Mesenteric fat pad (tissue), 1 donor: ENCODE data around the gene KIAA1671. TPM values are rescaled to one million over a fixed set of nuclear protein-coding genes. Genes with fewer than 3 reads are reported as not detected.

Experiments
- DNase-seq: peaks from one replicate; pipeline ENCODE4 v3.0.0-alpha.2; 2020; ENCODE audit warnings: low spot score
- total RNA-seq: library from RNA; stranded (reverse); fragmentation: NEBNext Ultra II Directional; extraction: Animal tissue kit (Norgen Biotek cat#: 25700); gene quantifications from one replicate; pipeline ENCODE4 v1.2.1, GENCODE V29; 2021
- donor health status: DM: yes; HTN: yes; CAD: no.

Gene KIAA1671
- total RNA-seq, 1 donor from 2014 or later, result 14.9 TPM

DNA sequence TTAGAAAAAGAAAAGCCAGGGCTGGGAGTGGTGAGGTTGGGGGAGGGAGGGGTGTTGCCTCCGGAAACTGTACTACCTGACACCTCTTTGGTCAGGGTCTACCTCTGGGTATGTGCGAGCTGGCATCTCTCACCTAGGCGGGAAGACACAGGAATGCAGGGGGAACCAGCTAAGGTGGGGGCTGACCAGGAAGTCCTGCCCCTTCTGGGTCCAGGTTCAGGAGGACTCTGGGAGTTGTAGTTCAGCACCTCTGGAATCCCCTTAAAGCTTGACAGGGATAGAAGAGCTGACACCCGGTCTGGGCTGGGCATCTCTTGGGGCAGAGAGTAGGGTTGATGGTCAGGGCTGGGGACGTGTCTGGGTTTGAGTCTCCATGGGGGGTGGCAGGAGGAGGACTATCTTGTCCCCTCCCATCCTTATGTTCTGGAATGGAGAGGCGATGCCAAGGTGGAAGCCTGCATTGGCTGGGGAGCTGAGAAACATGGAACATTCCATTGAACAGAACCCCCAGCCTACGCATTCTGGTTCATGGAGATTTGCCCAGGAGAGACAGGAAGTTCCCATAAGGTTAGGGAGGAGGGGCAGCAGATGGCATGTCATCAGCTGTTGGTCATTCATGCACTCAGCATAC lies 2.1 kb upstream of the KIAA1671 start:
- DNase-seq, result no peak

DNA sequence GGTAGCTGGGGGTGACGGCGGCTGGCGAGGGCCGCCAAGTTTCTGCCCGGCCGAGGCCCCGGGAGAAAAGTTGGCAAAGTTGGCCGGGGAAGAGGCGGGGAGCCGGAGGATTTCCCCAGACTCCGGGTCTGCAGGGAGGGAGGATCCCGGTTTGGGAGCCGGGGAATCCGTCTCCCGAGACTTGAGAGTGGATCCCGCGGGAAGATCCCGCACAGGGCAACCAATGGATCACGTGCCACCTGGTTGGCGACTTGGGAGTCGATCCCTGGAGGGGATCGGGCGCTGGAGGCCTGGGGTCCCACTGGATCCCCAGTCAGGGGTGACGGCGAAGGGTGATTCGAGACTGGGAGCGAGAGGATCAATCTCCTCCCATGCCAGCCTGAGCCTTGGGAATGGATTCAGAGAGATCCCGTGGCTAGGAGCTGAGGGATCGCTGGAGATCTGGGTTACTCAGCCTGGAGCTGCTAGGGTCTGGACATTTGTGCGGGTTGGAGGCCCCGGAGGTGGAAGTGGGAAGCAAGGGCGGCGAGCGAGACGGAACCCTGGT lies 394 bp downstream of the KIAA1671 start:
- no peak for DNase-seq

DNA sequence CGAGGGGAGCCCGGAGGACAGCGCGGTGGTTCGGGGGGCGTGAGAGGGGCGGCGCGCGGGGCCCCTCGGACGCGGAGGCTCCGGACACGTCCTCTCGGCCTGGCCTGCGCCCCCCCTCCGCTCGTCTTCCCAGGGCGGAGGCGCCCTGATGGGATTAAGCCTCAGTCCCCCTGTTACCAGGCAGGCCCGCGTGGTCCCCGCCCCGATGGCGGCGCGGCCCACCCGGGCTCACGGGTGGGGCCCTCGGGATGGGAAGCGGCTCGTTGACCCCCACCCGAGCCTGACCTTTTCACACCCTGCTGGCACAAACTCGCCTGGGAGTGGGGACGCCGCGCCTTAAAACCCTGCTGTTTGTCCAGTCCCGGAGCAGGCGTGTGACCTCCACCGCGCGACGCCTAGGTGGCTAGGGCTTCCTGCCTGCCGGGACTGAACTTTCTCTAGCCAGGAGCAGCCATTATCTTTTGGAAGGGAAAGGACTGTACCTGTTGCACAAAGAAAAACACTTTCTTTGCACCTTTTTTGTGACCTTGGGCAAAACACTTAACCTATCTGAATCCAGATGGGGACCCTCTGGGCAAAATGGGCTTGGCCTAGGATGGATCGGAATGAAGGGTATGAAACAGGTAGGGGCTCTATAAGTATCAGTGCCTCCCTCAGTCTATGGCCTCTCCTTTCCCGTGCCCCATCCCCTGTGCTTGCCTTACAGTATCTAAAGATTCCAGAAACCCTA lies 1.0 kb downstream of the KIAA1671 start:
- DNase-seq, result no peak

DNA sequence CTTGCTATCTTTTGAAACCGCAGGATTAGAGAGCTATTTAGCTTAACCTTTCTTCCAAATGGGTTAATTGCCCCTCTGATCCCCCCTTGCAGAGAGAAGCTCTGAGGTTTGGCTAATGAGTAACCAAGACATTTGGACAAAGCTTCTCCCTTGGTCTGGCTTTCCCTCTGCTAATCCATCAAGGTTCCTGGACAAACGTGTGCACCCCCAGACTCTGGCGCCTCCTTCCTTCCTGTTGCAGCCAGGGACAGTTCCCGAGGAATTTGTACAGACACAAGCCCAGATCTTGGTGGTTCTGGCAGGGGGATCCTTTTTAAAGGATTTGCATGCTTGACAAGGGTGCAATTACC lies 1.6 kb downstream of the KIAA1671 start:
- no peak for DNase-seq

DNA sequence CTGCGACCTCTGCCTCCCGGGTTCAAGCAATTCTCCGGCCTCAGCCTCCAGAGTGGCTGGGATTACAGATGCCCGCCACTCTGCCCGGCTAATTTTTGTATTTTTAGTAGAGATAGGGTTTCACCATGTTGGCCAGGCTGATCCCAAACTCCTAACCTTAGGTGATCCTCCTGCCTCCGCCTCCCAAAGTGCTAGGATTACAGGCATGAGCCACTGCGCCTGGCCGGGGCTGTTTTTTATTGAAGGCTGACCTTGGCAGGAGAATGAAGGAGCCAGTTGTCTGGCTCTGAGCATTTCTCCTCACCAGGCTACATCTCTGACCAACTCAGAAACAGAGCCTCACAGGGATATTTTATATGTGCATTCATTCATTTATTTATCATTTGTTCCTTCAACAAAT lies 2.3 kb downstream of the KIAA1671 start:
- no peak for DNase-seq

DNA sequence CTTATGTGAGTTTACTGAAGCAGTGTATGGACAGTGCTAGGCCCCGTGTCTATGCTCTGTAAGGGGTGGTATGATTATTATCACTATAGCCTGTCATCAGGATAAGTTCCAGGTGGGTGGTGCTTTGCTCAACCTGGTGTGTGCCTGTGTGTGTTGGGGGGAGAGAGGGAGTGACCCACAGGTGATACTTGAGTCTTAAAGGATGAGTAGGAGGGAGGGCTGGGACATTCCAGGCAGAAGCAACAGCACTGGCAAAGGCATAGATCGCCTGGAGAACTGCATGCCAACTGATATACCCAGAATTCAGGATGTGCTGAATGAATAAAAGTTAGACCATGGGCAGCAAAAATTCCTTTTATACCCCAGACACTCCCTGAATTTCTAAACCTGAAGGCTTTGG lies 4.5 kb downstream of the KIAA1671 start:
- DNase-seq, result no peak

DNA sequence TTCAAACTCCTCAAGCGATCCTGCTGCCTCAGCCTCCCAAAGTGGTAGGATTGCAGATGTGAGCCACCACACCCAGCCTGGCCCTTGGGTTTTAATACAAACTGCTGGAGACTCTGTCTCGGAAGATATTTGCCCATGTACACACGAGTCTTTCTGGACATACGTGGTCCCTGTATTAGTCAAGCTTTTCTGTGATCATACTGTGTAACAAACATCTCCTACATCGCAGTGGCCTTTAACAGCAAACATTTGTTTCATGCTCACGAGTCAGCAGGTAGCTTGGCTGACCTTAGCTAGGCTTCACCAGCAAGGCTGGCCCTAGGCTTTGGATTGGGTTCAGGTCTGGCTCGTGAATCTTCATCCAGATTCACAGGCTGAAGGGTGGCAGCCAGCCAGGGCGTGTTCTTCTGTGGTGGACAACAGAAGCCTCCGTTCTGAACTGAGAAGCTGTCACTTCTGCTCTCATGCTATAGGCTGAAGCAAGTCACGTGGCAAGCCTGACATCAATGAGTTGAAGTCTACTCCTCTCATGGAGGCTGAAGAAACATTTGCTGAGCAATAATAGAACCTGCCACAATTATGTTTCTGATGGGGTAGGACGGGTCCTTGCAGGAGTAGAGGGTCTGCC lies 8.8 kb downstream of the KIAA1671 start:
- no peak for DNase-seq

DNA sequence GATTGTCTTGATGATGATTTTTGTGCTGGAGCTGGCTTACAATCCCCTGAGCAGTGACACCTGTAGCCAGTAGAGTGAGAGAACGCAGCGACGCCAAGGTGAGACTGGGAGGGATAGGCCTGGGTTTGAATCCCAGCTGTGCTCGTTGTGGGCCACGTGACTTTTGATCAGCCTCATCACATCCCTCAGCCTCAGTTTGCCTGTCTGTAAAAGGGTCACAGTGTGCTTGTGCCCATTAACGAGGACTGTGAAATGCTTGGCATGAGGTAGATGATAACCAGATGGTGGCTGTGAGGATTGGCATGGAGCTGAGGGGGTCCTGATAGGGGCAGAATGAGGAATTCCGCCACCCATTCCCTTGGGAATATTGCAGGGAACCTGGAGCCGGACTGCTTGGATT lies 9.6 kb downstream of the KIAA1671 start:
- no peak for DNase-seq

DNA sequence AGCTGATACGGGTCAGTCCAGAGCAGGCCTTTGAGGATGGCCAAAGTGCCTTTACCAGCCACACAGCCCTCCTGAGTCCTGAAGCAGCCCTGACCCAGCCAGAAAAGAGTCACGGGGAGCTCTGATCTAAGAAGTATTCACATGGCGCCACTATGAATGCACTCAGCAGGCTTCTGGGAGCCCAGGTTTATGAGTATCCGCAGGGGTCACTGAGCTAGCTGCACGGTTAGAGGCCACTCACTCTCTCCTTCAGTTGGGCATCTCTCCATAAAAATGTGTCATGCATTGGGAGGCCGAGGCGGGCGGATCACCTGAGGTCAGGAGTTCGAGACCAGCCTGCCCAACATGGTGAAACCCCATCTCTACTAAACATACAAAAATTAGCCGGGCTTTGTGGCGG lies 10.3 kb downstream of the KIAA1671 start:
- no peak for DNase-seq

DNA sequence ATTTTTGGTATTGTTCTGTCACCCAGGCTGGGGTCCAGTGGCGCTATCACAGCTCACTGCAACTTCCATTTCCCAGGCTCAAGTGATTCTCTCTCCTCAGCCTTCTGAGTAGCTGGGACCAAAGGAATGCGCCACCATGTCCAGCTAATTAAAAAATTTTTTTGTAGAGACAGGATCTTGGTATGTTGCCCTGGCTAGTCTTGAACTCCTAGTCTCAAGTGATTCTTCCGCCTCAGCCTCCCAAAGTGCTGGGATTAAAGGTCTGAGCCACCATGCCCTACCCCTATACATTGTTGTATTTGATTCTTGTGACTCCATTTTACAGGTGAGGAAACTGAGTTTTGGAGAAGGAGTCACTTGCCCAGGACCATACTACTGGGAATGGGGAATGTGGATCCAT lies 11.9 kb downstream of the KIAA1671 start:
- DNase-seq, result no peak

DNA sequence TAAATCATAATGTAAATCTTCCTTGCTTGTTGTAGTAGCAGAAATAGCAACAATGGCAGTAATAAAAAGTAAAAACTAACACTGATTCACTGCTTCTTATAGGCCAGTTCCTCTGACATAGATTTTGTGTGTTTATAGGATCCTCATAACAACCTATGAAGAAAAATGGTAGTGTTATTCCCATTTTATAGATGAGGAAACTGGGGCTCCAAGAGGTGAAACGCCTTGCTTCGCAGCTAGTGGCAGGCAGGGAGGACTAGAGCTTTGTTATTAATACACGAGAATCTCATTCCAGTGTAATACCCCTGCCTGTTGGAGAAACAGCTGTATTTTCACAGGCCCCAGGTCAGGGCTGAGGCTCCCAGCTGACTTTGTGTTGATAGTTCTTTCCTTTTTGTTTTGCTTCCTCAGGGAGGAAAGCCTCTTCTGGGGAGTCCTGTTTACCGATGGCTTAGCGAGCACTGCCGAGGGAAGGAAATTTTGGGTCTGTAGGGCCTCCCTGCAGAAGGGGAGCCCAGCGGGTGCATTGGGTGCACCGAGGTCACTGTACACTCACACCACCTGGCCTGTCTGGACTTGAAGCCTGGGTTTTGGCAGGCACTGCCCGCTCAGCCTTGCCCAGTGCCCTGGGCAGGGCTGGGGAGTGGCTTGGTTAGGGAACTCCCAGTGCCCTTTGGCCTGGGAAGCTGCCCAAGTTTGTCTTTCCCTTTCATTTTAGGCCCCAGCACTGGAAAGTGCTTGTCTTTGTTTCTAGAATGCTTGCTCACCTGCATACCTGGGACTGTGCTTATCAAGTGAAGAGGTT lies 13.5 kb downstream of the KIAA1671 start:
- no peak for DNase-seq

DNA sequence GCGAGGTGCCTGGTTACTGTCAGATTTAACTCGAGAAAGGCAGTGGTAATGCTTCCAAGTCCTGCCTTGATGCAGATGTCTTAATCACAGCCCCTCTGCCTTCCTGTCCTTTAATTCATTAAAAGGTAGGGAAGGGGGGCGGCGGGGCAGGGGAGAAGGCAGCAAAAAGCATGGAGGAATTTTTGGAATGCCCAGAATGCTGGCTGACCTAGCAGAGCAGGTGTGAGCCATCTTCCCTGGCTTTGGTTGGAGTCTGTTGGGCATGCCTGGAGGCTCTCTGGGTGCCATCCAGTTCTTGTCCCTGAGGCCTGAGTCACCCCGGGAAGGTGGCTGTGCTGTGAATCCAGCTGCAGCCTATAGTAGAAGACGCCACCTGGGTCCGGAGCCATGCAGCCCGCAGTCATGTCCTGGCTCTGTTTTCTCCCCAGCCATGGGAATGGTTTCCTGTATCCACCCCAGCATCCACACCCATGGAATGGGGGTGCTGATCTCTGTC lies 15.6 kb downstream of the KIAA1671 start:
- DNase-seq, result no peak

DNA sequence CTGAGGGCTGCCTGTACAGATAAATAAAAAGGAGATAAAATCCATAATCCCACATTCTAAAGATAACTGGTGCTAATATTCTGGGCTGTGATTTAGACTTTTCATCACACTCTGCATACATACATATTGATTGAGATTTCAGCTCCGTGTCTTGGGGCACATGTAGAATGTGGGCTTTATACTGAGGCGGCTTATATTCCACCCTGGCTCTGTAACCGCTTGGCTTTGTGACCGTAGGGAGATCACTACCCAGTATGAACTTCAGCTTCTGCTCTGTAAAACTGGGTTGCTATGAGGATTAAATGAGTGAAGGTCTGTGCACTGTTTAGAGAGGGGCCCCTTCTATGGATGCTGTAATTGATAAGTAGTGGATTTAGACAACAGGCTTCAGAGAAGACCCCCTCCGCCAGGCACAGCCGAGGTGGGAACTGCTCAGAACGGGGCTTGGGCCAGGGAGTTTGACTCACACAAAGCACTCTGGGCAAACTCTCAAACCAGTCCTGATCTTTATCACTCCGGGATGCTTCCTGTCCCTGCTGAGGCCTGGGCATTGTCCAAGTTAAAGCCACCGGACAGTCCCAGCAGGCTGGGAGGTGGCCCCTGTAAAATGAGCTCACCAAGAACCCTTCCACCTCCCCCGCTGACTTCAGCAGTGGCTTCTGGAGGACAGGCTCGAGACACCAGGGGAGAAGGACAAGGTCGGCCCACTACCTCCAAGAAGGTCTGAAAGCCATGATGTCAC lies 17.2 kb downstream of the KIAA1671 start:
- no peak for DNase-seq

DNA sequence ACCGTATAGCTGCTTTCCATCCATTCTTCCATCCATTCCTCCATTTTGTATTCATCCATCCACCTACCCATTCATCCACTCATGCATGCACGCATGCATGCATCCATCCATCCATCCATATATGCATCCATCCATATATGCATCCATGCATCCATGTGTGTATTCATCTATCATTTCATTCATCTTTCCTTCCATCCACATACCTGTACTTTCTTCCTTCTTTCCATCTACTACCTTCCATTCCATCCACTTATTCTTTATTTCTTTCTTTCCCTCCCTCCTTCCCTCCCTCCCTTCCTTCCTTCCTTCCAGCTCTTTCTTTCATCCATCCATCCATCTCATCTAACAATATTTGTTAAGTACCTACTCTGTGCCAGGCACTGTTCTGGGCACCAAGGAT lies 19.9 kb downstream of the KIAA1671 start:
- no peak for DNase-seq

DNA sequence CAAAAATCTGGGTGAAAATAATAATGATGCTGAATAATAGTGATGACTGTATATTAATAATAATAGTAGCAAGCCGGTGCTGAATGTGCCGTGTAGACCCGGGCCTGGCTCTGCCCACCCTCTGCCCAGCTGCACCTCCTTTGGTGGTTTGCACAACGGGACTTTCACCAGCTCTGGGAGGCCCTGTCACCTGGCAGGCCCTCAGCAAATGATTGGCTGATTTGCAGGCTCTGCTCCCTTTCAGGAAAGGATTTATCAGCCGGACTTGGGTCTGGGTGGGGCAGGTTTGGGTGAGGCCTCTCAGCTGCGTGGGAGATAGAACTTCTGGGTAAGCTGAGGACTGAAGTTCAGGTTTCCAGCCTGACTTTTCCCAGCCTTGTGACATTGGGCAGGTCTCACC lies 21.4 kb downstream of the KIAA1671 start:
- DNase-seq, result no peak

DNA sequence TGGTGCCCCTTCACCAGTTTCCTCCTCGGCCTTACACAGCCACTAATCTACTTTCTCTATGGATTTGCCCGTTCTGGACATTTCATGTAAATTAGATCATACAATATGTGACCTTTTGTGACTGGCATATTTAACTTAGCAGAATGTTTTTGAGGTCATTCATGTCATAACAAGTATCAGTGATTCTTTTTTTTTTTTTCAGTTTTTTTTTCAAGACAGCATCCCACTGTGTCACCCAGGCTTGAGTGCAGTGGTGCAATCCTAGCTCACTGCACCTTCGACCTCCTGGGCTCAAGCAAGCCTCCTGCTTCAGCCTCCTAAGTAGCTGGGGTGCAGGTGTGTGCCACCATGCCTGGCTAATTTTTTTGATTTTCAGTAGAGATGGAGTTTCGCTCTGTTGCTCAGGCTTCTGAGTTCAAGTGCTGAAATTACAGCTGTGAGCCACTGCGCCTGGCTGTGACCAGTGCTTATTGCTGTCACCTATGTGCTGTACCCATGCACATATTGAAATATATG lies 22.7 kb downstream of the KIAA1671 start:
- DNase-seq, result no peak

DNA sequence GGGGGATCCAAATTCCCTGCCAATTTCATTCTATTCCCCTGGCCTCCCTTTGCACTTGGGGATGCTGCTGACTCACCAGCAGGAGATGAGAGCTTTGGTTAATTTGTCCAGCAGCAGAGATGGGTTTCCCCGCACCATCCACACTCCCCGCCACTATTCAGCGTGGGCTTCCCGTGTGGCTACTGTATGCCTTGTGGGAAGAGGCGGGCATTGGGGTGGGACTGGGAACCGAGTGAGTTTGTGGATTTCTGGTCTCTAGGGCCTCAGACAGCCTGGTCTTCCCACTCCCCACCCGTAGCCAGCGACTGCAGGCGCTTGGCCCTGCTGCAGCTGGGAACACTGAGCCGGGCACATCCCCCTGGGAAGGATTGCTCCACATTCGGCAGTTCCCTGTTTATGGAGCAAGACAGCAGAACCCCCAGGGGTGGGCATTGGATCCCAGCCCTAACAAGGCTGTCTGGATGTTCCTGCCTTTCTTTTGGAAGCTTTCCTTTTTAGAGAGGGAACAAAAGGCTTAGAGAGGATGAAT lies 23.4 kb downstream of the KIAA1671 start:
- DNase-seq, result no peak

DNA sequence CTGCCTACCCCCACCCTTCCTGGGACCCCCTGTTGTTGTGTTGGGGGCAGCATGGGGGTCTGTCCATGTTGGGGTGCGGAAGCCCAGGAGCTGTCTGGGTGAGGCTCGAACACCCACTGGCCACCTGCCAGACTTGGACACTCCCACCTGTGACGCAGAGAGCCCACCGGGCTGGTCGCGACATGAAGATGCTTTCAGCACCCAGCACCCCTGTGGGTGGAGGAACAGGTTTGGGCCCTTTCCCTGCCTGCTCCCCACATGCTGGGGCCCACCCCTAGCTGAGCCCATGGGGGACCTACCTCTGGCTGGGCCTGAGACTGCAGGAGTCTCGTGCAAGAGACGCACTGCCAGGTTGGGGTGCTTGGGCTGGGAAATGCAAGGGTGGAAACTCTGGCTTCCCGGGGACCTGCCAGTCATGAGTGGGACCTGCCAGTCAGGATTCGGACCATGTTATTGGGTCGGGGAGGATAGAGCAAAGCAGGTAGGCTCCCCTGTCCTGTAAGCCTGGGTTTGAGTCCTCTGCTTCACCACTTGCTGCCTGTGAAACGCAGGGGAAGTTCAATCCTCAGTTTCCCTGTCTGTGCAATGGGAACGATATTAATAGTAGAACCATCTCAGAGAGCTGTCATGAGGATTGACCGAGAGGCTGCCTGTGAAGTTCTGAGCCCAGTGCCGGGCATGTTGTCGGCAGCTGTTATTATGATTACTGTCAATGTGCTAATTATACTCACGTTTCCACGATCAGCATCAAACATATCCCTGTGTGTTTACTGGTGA lies 24.1 kb downstream of the KIAA1671 start:
- DNase-seq, result no peak
